GM19468 (cell line): ENCODE data around the gene MEGF6.

Experiments used
- ATAC-seq: cut with Tn5 transposase; IDR thresholded peaks from one replicate; pipeline ENCODE4 v1.9.1; 2021; ENCODE audit warnings: mild to moderate bottlenecking, moderate library complexity, moderate number of reproducible peaks; ENCODE audit not compliant: unreplicated experiment; ENCODE audit errors: extremely low read depth

The MEGF6 gene

GRCh38 chr1:3497521-3497920 lies 113.8 kb downstream of the MEGF6 start:
- no peak for ATAC-seq

DNA sequence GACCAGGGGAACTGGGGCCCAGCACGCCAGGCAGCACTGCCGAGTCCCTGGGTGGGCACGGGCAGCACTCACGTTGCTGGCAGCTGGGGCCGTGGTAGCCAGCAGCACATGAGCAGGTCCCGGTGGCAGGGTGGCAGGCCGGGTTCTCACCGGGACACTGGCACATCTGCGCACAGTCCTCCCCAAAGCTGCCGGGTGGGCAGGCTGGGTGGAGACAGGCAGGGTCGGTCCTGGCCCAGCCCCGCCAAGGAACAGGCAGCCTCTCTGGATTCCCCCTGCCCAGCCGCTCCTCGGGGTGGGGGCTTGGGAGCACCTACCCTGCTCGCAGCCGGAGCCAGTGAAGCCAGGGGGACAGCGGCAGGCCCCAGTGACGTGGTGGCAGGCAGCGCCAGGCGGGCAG lies 114.4 kb downstream of the MEGF6 start:
- no peak for ATAC-seq

DNA sequence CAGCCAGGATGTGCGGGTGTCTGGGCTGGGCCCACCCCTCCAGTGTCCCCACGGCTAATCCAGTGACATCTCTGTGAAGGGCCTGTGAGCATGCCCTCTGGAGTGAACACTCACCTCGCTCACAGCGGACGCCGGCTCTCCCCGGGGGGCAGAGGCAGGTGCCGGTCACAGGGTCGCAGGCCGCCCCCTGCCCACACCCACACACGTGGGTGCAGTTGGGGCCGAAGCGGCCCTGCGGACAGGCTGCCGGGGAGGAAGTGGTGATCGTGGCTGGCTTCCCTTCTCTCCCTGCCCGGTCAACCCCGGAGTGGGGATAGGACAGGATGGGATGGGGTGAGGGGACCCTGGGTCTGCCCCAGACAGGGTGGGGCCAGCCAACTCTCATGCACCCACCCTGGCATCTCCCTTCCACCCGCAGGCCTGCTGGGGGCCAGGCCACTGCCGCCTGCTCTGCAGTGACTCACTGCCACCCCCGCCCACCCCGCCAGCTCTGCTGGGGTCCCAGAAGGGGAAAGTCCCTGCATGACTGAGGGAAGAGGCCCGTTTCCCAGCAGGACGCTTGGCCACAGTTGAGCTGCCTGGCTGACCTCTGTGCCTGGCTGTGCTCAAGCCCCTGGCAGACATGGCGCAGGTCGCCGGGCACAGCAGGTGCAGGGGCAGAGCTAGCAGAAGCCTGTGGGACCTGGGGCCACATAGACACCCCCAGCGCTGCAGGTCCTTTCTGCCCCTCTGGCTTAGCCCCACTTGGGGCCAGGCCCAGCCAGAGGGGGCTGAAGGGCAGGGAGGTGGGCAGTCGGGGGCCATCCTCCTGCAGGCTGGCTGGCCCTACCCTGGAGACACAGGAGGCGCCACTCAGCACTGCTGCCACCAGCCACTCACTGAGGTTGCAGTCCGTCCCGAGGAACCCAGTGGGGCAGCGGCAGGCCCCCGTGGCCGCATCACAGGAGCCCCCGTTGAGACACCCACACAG lies 115.2 kb downstream of the MEGF6 start:
- ATAC-seq, result no peak

GRCh38 chr1:3494321-3495308 lies 116.7 kb downstream of the MEGF6 start:
- no peak for ATAC-seq

DNA sequence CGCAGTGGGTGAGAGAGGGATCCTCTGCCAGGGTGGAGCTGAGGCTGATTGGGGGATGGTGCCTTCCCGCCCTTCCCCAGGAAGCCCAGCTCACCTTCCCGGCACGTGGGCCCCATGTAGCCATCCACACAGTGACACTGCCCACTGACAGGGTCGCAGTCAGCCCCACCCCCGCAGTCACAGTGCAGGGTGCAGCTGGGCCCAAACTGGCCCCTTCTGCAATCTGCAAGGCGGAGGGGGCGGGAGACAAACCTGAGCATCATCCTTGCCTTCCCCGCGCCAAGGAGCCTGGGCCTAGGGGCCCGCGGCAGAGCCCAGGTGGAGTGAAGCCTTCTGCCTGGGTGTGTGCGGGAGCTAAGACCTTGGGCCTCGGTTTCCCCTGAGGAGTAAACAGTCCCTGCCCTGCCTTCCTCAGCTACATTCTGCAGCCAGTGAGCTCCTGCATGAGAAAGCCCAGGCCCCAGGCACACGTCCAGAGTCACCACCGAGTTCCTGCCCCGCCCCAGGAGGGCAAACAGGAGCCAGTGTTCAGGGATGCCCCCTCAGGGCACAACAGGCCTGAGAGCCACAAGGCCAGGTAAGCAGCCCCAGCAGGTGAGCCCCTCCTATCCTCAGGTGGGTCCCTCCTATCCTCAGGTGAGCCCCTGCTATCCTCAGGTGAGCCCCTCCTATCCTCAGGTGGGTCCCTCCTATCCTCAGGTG lies 118.6 kb downstream of the MEGF6 start:
- no peak for ATAC-seq

DNA sequence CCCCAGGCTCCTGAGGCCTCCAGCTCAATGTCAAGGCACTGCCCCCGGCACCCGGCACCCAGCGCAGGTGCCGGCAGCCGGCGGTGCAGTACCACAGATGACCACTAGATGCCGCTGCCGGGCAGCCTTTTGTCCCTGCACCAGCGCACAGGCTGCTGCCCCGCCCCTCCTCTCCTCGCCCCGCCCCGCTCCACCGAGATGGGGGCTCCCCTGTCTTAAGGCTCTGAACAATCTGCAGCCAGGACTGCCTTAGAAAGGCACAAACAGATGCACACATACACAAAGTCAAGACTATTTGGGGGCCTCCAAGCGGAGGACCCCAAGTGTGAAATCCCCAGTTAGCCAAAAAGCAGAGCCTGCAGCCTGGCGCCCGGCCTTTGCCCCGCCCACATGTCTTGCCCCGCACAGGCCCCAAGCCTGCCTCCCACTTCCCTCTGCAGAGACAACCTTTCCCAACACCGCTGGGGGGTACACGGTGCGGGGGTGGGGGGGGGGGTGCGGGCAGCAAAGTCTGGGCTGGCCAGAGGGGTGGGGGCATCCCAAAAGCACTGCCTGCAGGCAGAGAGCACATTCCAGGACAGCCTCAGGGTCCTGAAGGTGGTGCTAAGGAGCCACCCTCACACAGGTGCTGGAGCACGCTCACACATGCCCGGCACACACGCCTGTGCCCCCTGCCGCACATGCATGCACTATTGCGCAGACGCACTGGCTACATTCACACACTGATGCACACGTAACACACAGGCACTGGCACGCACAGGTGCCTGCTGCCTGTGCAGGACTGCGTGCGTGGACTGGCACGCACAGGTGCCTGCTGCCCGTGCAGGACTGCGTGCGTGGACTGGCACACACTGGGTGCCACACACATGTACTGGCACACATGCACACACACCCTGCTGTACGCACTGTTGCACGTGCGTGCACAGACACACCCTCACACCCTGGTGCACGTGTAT lies 119.7 kb downstream of the MEGF6 start:
- ATAC-seq, result peak; percentile 51

GRCh38 chr1:3490046-3490745 lies 121.1 kb downstream of the MEGF6 start:
- ATAC-seq, result no peak

GRCh38 chr1:3488432-3488831 lies 122.9 kb downstream of the MEGF6 start:
- no peak for ATAC-seq

GRCh38 chr1:3485016-3485415 lies 126.3 kb downstream of the MEGF6 start:
- no peak for ATAC-seq

- no peak for ATAC-seq
Measured at GRCh38 chr1:3483801-3484444, 127.4 kb downstream of the MEGF6 start.

DNA sequence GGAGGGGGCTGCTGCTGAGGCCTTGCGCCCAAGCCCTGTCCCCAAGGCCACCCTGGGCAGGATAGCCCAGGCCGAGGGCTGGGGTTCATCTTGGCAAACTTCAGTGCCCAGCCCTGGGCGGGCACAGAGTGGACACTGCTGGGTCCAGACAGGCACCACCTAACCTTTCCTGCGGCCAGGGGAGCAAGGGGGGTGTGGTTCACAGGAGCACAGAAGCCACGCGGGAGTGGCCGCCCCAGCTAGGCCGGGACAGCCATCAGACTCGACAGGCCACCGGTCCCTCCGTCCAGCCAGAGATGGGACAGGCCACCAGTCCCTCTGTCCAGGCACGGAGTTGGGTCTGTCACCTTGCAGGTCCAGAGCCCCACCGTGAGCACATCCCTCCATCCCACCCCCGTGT lies 127.9 kb downstream of the MEGF6 start:
- no peak for ATAC-seq

- no peak for ATAC-seq
Measured at GRCh38 chr1:3482378-3482849, 128.9 kb downstream of the MEGF6 start.

DNA sequence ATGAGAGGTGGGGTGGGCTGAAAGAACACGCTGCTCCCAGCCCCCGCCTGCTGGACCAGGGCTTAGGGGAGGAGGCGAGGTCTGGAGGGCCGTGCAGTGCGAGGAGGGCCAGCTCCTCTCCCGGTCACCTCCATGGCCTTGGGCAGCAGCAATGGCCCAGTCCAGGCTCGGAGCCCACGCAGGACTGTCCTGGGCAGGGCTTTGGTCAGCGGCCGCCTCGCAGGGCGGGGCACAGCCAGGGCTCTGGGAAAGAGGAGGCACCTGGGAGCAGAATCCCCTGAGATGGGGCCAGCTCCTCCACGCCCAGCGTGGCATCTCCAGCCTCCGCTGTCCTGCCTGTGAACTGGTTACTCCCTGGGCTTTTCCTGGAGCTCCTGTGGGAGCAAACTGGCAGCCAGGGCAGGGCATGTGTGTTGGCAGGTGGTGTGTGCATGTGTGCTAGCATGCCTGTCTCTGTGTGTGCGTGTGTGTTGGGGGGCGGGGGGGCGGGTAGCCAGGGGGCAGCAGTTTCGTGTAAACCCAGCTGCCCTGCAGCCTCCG lies 129.4 kb downstream of the MEGF6 start:
- no peak for ATAC-seq

DNA sequence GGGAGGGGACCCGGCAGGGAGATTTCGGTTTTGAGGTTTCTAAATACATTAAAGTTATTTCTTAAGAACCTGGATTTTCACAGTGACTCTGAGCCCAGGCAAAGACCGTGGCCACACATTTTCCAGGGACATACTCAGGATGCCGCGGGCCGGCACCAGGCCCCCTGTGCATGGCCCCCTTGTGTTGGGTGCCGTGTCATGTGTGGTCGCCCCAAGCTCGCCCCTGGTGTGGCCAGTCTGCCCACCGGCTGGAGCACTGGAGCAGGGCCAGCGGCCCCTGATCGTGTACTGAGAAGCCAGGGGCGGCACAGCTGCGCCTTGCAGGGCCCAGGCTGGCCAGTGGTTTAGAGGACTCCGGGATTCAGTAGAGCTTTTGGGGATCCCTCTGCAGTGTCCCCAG lies 130.3 kb downstream of the MEGF6 start:
- ATAC-seq, result no peak

- ATAC-seq, result no peak
Measured at GRCh38 chr1:3480369-3480719, 131.0 kb downstream of the MEGF6 start.

DNA sequence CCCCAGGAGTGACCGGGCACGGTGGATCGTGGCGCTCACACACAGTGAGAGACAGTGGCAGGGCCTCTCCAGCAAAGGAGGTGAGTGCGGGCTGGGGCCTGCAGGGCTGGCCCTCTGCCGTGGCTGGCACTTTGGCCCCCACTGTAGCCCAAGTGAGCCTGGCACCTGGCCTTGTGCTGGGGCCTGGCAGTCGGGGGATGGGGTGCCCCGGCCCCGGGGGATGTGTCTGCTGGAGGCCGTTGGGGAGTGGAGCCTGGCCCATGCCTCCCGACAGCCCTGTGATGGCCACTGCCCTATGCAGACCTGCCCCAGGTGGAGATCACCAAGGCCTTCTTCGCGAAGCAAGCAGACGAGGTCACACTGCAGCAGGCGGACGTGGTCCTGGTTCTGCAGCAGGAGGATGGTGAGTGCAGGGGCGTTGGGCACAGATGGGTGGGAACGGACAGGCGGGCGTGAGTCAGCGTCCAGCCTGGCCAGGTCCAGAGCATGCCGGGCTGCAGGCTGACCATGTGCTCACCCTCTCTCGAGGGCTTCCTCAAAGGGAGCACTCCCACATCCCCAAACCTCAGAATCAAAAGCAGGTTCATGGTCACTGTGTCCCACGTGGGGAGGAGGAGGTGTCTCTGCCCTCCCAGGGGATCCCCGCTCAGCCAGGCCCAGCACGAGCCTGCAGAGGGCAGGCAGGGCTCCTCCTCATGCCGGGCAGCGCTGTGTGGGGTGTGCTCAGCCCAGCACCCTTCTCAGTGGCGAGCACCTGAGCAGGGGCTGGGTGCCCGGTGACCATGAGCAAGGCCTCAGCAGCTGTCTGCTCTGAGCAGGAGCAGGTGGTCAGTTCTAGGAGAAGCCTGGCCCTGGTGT lies 131.6 kb downstream of the MEGF6 start:
- ATAC-seq, result no peak

DNA sequence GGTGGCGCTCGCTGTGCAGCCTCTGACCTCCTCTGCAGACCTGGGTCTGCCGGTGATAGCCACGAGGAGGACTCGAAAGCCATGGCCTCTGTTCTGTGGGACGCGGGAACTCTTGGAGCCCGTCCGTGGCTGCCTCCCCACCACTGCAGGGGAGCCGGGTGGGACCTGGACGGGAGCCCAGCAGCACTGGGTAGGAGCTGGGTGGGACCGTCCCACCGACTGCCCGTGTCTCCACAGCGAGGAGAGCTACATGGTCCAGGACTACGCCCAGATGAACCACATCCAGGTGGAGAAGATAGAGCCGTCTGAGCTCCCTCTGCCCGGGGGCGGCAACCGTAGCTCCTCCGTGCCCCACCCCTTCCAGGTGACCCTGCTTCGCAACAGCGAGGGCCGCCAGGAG lies 133.1 kb downstream of the MEGF6 start:
- ATAC-seq, result no peak
